T-cell (primary cell): Measurements from ENCODE around the gene ATP8A1. TPM values are rescaled to one million over a fixed set of nuclear protein-coding genes. Genes with fewer than 3 reads are reported as not detected.

Experiments
- ATAC-seq, 4 experiments: fragments of 200-7000 bp in 3 of 4; fragments of 150-1000 bp in 1 of 4; cut with Tn5 transposase; replicated peaks in 1 of 4; 1 replicate in 3 of 4; 2 replicates in 1 of 4; pipeline ENCODE4 v1.10.0; 2021; ENCODE audit warnings: moderate library complexity in 3 of 4, mild to moderate bottlenecking in 2 of 4, moderate number of reproducible peaks in 1 of 4
- CTCF ChIA-PET, 2 donors: fragments of 300-600 bp; sonication (Branson Sonifier 250); formaldehyde crosslinking; loops; one replicate each; lab custom pipeline; 2022; ENCODE audit warnings: antibody characterized with exemption in 2 of 2; lab: Charles Lee
- POLR2A ChIA-PET, 2 donors: fragments of 300-600 bp; sonication (Branson Sonifier 250); formaldehyde crosslinking; loops; one replicate each; lab custom pipeline; 2022; ENCODE audit warnings: antibody characterized with exemption in 2 of 2; lab: Charles Lee
- DNase-seq, 35 experiments: peaks; one replicate each; pipeline versions ENCODE4 v3.0.0 to v3.0.0-alpha.2; 2013 to 2023
- H3K27ac ChIP-seq: one replicate; pipeline ENCODE4 v1.5.1; 2013; ENCODE audit warnings: low read length
- H3K27me3 ChIP-seq, 2 experiments: replicated peaks in 1 of 2; 1 replicate in 1 of 2; 2 replicates in 1 of 2; pipeline versions ENCODE4 v1.6.1 to v1.7.0; 2013; ENCODE audit warnings: low read length in 1 of 2, mixed read lengths in 1 of 2; ENCODE audit not compliant: control insufficient read depth in 2 of 2, insufficient read depth in 2 of 2; ENCODE audit errors: extremely low read depth in 1 of 2
- H3K36me3 ChIP-seq, 2 donors: 1 replicate in 1 of 2; 2 replicates in 1 of 2; pipeline versions ENCODE4 v1.6.1 to v1.7.0; 2013; ENCODE audit warnings: low read length in 1 of 2; ENCODE audit not compliant: control insufficient read depth in 2 of 2, insufficient read depth in 1 of 2; ENCODE audit errors: extremely low read depth in 1 of 2
- H3K4me1 ChIP-seq, 2 experiments: 1 replicate in 1 of 2; 2 replicates in 1 of 2; pipeline versions ENCODE4 v1.6.1 to v1.7.0; 2013; ENCODE audit warnings: low read length in 2 of 2, mixed read lengths in 1 of 2; ENCODE audit not compliant: insufficient read depth in 2 of 2, control insufficient read depth in 1 of 2; ENCODE audit errors: extremely low read depth in 1 of 2
- H3K4me3 ChIP-seq, 2 donors: 1 replicate in 1 of 2; 2 replicates in 1 of 2; pipeline versions ENCODE4 v1.5.1 to v1.7.0; 2013; ENCODE audit warnings: mild to moderate bottlenecking in 2 of 2, low read length in 1 of 2, moderate library complexity in 1 of 2; ENCODE audit not compliant: control insufficient read depth in 1 of 2; ENCODE audit errors: extremely low read depth in 1 of 2
- H3K9me3 ChIP-seq: 2 replicates; pipeline ENCODE4 v1.7.0; 2013
- H3K27ac Mint-ChIP-seq, 2 donors: one replicate each; pipeline ENCODE4 v1.8.0; 2020 to 2021; ENCODE audit warnings: mild to moderate bottlenecking in 2 of 2, mixed read lengths in 2 of 2
- H3K27me3 Mint-ChIP-seq, 2 donors: one replicate each; pipeline ENCODE4 v1.8.0; 2021 to 2022; ENCODE audit warnings: mixed read lengths in 2 of 2
- H3K36me3 Mint-ChIP-seq: one replicate; pipeline ENCODE4 v1.8.0; 2021; ENCODE audit warnings: mixed read lengths
- H3K4me1 Mint-ChIP-seq, 3 donors: one replicate each; pipeline ENCODE4 v1.8.0; 2020 to 2022; ENCODE audit warnings: mixed read lengths in 3 of 3, mild to moderate bottlenecking in 1 of 3
- H3K4me3 Mint-ChIP-seq, 3 donors: one replicate each; pipeline ENCODE4 v1.8.0; 2020 to 2022; ENCODE audit warnings: mild to moderate bottlenecking in 3 of 3, mixed read lengths in 3 of 3, moderate library complexity in 3 of 3
- H3K9me3 Mint-ChIP-seq, 3 donors: one replicate each; pipeline ENCODE4 v1.8.0; 2020 to 2022; ENCODE audit warnings: mixed read lengths in 3 of 3
- WGBS: methylation state at CpG from one replicate; pipeline ENCODE4 v1.1.5; 2013; ENCODE audit warnings: missing lambda C conversion rate; ENCODE audit not compliant: insufficient coverage; 5-methylcytosine and 5-hydroxymethylcytosine counted together
- total RNA-seq, 35 experiments: library from RNA in 6 of 35; stranded (reverse) in 6 of 35; fragments of 120-200 nt in 1 of 35; gene quantifications; one replicate each; pipeline versions ENCODE4 v1.2.1 to v1.2.4 and lab custom pipeline; 2013 to 2026

ATP8A1 gene
- total RNA-seq, 5 donors from 2014 or later (not counting 1 experiment from before 2014, with no cell fraction given) = 33.7 to 73.2 (median 47.8) TPM

DNA sequence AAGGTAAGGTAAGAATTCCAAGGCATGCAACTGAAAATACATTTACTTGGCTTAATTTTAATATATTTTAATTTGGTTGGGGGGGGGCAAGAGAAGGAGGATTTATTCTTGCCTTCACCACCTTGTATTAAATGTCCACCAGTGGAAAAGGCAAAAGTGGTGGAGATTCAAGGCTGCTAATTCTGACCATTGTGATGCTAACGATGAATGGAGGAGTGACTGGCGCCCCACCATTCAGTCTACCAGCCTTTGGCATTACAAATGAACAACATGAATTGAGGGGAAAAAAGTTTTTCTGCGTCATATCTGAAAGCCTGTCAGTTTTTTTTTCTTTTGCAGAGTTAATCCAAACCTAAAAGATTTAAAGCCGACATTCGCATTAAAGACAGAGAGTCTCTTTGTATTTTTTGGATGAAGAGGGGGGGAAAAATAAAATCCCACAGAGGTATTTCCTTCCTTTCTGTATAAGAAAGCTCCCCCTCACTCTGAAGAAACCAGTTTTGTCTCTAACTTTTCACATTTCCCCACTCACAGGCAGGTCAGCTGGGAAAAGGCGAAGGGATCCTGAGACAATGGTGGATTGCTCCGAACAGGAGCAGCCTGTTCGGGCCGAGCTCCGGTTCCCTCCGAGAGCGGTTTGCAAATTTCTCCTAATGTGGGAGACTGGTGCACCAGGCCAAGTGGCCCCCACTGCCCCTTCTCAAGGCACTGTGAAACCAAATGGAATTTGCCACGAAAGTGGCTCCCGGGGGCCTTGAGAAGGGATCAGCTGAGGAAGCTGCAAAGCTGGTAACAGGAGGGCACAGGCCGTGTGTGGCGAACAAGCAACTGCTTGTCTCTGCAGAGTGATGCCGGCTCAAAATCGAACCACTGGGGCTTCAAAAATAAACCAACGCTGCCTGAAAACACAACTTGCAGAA, 231.5 kb downstream of the ATP8A1 start:
- Mint-ChIP-seq H3K4me1 (peaks cover 0 to 5% (median 0%) of the 10 kb centered on the region in 3 donors), H3K4me3 (no peak overlapping the region), H3K36me3 (peaks cover 58% of the 10 kb centered on the region), H3K27ac (no peak overlapping the region), H3K9me3 (no peaks in the 10 kb centered on the region), H3K27me3 (no peaks in the 10 kb centered on the region)
- ATAC-seq = no peak
- ChIA-PET POLR2A (no interaction called here), CTCF (no interaction called here)
- WGBS = 97% methylated on average over 14 of the region's 19 CpGs
- Histone ChIP-seq H3K4me1 (no peaks in the 10 kb centered on the region), H3K9me3 (no peaks in the 10 kb centered on the region), H3K36me3 (peaks cover 13 to 46% of the 10 kb centered on the region in 2 donors), H3K27me3 (no peaks in the 10 kb centered on the region), H3K27ac (no peak overlapping the region), H3K4me3 (no peak overlapping the region)
- DNase-seq = no peak

DNA sequence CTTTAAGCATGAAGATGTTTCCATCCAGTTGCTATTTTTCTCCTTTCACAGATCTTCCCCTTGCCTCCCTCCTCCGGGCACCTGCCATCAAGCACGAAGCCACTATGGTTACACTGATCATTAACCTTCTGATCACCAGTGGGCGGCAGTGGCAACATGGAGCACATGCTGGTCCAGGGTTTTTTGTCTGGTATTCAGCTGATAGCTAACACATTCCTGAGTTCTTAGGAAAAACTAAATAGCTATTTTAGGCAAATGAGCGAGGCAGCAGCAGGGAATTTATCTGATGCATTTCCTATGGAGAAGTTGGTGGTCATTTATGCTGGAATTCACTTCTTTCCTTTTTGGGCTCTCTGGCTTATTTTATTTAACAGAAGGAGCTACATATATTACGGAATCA, 236.8 kb downstream of the ATP8A1 start:
- no peak overlapping the region for H3K27ac ChIP-seq
- H3K4me3 ChIP-seq = no peak overlapping the region
- H3K9me3 ChIP-seq = no peaks in the 10 kb centered on the region
- Mint-ChIP-seq H3K27me3 (no peaks in the 10 kb centered on the region), H3K4me3 (no peak overlapping the region), H3K4me1 (no peaks in the 10 kb centered on the region), H3K36me3 (peaks cover 64% of the 10 kb centered on the region), H3K27ac (no peak overlapping the region), H3K9me3 (no peaks in the 10 kb centered on the region)
- no peaks in the 10 kb centered on the region for H3K4me1 ChIP-seq
- 83% methylated on average over 2 of the region's 5 CpGs for WGBS
- H3K27me3 ChIP-seq = no peaks in the 10 kb centered on the region
- ChIA-PET CTCF (no interaction called here), POLR2A (no interaction called here)
- ATAC-seq = no peak
- H3K36me3 ChIP-seq = peaks cover 14 to 57% of the 10 kb centered on the region in 2 donors
- DNase-seq = no peak

DNA sequence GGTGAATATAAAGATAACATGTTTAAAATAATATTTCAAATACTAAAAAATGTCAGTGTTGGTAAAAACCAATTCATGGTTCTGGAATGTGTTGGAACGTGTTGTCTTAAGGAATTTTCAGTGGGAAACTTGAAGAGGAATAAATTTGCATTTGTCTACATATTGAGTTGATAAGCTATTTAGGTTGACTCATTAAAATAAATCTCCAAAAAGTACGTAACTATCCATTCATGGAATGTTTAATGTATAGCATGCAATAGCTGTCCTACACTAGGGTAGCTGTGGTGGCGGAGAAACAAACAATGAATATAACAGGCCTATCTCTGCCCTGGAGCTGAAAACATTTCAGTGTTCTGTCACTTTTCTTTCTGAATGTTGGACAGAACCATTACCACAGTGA, 239.4 kb downstream of the ATP8A1 start:
- no peaks in the 10 kb centered on the region for H3K4me1 Mint-ChIP-seq
- Histone ChIP-seq H3K36me3 (peaks cover 13 to 67% of the 10 kb centered on the region in 2 donors), H3K9me3 (no peaks in the 10 kb centered on the region), H3K27ac (no peak overlapping the region), H3K4me3 (no peak overlapping the region), H3K4me1 (no peaks in the 10 kb centered on the region), H3K27me3 (no peaks in the 10 kb centered on the region)
- H3K9me3 Mint-ChIP-seq = no peaks in the 10 kb centered on the region
- no CpG with 5 or more reads among the region's 3 CpGs for WGBS
- H3K27ac Mint-ChIP-seq = no peak overlapping the region
- DNase-seq (no peak), ATAC-seq (no peak)
- H3K4me3 Mint-ChIP-seq = no peak overlapping the region
- H3K36me3 Mint-ChIP-seq = peaks cover 79% of the 10 kb centered on the region
- POLR2A ChIA-PET = no interaction called here
- no peaks in the 10 kb centered on the region for H3K27me3 Mint-ChIP-seq
- CTCF ChIA-PET = interaction anchor here in 1 of 2 donors (0.8 kb wide), 1 partner anchor 91 kb away, joined by 4 read pairs; no protein-coding TSS in a partner anchor

DNA sequence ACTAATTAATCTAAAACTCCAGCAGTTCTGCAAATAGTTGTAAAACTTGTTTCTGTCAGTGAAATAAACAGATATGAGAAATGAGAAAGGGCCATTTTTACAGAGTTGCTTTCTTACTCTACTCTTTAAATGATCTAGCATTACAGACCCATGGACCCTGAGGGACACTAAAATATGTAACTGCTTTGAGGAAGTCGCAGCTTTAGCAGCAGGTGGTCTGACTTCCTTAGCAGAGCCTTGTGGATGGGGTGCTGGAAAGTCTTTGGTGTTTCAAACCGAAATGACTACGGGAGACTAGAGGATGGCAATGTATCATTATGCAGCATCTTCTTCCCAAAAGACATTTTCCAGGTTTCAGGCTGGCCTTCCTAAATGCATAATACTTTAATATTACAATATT, 240.9 kb downstream of the ATP8A1 start:
- no peak overlapping the region for H3K4me3 Mint-ChIP-seq
- POLR2A ChIA-PET = no interaction called here
- CTCF ChIA-PET = no interaction called here

DNA sequence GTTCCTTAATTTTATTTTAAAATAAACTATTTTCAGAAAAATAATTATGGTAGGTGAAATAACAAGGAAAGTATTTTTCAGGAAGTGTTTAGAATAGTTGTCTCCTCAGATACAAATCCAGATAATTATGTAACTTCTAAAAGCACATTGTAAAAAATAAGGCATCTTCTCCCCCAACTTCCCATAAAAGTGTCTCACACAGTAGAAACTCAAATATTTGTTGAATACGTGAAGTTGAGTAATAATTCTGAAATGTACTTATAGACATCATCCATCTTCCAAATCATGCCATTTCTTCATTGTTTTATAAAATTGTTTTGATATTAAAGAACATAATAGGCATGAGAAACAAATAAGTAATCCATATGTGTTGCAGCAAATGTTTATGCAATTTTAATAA, 241.6 kb downstream of the ATP8A1 start:
- Histone ChIP-seq H3K4me1 (no peaks in the 10 kb centered on the region), H3K9me3 (no peaks in the 10 kb centered on the region), H3K27ac (no peak overlapping the region), H3K36me3 (peaks cover 4 to 60% of the 10 kb centered on the region in 2 donors), H3K27me3 (no peaks in the 10 kb centered on the region), H3K4me3 (no peak overlapping the region)
- Mint-ChIP-seq H3K4me3 (no peak overlapping the region), H3K36me3 (peaks cover 80% of the 10 kb centered on the region), H3K27ac (no peak overlapping the region), H3K27me3 (no peaks in the 10 kb centered on the region), H3K9me3 (no peaks in the 10 kb centered on the region), H3K4me1 (no peaks in the 10 kb centered on the region)
- no CpG with 5 or more reads among the region's 1 CpG for WGBS
- ChIA-PET POLR2A (no interaction called here), CTCF (no interaction called here)
- DNase-seq (no peak), ATAC-seq (no peak)

More for the DNA sequence above, 240.9 kb downstream of the ATP8A1 start:
- H3K36me3 ChIP-seq = peaks cover 4 to 66% of the 10 kb centered on the region in 2 donors
- H3K4me1 ChIP-seq = no peaks in the 10 kb centered on the region
- ATAC-seq = no peak
- no peaks in the 10 kb centered on the region for H3K9me3 ChIP-seq
- WGBS = no CpG with 5 or more reads among the region's 3 CpGs
- Mint-ChIP-seq H3K36me3 (peaks cover 80% of the 10 kb centered on the region), H3K4me1 (no peaks in the 10 kb centered on the region), H3K27ac (no peak overlapping the region), H3K9me3 (no peaks in the 10 kb centered on the region), H3K27me3 (no peaks in the 10 kb centered on the region)
- H3K27ac ChIP-seq = no peak overlapping the region
- H3K4me3 ChIP-seq = no peak overlapping the region
- no peak for DNase-seq
- no peaks in the 10 kb centered on the region for H3K27me3 ChIP-seq

DNA sequence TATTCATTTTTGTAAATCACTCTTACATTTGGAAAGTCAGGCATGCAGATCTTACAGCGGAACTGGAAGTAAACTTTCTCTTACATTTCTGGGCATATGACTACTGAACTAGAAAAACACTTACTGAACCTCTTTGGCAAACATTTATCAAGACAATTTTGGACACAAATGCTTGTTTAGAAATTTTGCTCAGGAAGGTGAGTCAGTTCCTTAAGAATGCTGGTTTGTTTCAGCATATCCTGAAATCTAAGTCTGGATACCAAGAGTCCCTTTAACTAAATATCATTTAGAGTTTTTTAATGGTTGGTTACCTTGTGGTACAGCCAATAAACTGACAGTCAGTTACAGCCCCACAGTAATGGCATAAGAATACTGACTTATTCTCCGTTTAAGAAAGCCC, 244.7 kb downstream of the ATP8A1 start:
- Mint-ChIP-seq H3K27me3 (no peaks in the 10 kb centered on the region), H3K9me3 (no peaks in the 10 kb centered on the region), H3K4me3 (no peak overlapping the region), H3K4me1 (no peaks in the 10 kb centered on the region), H3K27ac (no peak overlapping the region), H3K36me3 (peaks cover 64% of the 10 kb centered on the region)
- no peak for ATAC-seq
- no peak for DNase-seq
- POLR2A ChIA-PET = no interaction called here
- H3K27ac ChIP-seq = no peak overlapping the region
- no peaks in the 10 kb centered on the region for H3K27me3 ChIP-seq
- H3K4me1 ChIP-seq = no peaks in the 10 kb centered on the region
- CTCF ChIA-PET = no interaction called here
- no CpG with 5 or more reads among the region's 2 CpGs for WGBS
- H3K9me3 ChIP-seq = no peaks in the 10 kb centered on the region
- H3K4me3 ChIP-seq = no peak overlapping the region
- H3K36me3 ChIP-seq = peaks cover 0 to 39% of the 10 kb centered on the region in 2 donors
